HL-60 (cell line): ENCODE data around the gene PPP1CC.
"Not testable (repeated sequence)": the region's sequence is repeated elsewhere in the genome, so short reads cannot be mapped to it uniquely, and the experiment has no call there.

Source experiments
- DNase-seq, 2 experiments: peaks; one replicate each; pipeline ENCODE4 v3.0.0-alpha.2; 2010 to 2020; ENCODE audit warnings: low read depth in 1 of 2, low spot score in 1 of 2
- H3K27ac ChIP-seq: fragments of 250-450 bp; sonication (Bioruptor Pico); replicated peaks from 2 replicates; pipeline ENCODE4 v1.5.1; 2020; ENCODE audit warnings: mild to moderate bottlenecking, moderate library complexity
- H3K27me3 ChIP-seq: fragments of 250-450 bp; sonication (Bioruptor Pico); 2 replicates; pipeline ENCODE4 v1.5.1; 2021; ENCODE audit warnings: mild to moderate bottlenecking, moderate library complexity; ENCODE audit not compliant: insufficient read depth, poor library complexity, severe bottlenecking
- H3K4me3 ChIP-seq: replicated peaks from 2 replicates; pipeline ENCODE4 v1.5.1; 2011; ENCODE audit warnings: mild to moderate bottlenecking, control low read depth, low read length; ENCODE audit not compliant: insufficient read depth
- GABPA ChIP-seq: IDR thresholded peaks from 2 replicates; pipeline ENCODE4 v1.6.1; 2012; ENCODE audit warnings: low read depth
- POLR2AphosphoS5 ChIP-seq: IDR thresholded peaks from 2 replicates; pipeline ENCODE4 v1.6.1; 2012; ENCODE audit warnings: low read depth
- SPI1 ChIP-seq: IDR thresholded peaks from 2 replicates; pipeline ENCODE4 v1.6.1; 2012; ENCODE audit warnings: low read depth, mild to moderate bottlenecking, borderline replicate concordance
- TF ChIP-seq, protein P1 (sequence below): IDR thresholded peaks from 2 replicates; pipeline ENCODE4 v1.6.1; 2012; ENCODE audit warnings: low read depth; ENCODE audit not compliant: insufficient replicate concordance
- TF ChIP-seq, protein P2 (sequence below): IDR thresholded peaks from one replicate; pipeline ENCODE4 v1.5.1; 2011; ENCODE audit warnings: low read length, control low read depth, inconsistent platforms; ENCODE audit not compliant: insufficient read depth

The PPP1CC gene

DNA sequence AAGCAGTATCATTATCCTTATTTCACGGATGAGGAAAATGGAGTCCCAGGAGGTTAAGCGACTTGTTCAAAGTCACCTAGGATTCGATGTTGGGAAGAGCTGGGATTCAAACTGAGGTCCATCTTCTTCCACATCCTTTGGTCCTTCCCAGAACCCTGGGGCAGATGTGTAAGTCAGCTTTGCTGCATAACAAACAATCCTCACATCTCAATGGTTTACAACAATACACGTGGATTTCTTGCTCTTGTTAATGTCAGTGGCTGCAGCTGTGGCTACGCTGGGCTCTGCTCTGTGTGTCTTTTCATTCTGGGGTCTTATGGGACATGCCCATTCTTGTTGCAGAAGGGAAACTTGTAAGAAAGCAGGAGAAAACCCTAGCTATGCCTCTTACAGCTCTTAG is 26.3 kb upstream of the PPP1CC start:
- DNase-seq, result no peak
- Histone ChIP-seq H3K27ac (no peak overlapping the region), H3K4me3 (no peak overlapping the region), H3K27me3 (no peaks in the 10 kb centered on the region)
- TF ChIP-seq, protein P1, sequence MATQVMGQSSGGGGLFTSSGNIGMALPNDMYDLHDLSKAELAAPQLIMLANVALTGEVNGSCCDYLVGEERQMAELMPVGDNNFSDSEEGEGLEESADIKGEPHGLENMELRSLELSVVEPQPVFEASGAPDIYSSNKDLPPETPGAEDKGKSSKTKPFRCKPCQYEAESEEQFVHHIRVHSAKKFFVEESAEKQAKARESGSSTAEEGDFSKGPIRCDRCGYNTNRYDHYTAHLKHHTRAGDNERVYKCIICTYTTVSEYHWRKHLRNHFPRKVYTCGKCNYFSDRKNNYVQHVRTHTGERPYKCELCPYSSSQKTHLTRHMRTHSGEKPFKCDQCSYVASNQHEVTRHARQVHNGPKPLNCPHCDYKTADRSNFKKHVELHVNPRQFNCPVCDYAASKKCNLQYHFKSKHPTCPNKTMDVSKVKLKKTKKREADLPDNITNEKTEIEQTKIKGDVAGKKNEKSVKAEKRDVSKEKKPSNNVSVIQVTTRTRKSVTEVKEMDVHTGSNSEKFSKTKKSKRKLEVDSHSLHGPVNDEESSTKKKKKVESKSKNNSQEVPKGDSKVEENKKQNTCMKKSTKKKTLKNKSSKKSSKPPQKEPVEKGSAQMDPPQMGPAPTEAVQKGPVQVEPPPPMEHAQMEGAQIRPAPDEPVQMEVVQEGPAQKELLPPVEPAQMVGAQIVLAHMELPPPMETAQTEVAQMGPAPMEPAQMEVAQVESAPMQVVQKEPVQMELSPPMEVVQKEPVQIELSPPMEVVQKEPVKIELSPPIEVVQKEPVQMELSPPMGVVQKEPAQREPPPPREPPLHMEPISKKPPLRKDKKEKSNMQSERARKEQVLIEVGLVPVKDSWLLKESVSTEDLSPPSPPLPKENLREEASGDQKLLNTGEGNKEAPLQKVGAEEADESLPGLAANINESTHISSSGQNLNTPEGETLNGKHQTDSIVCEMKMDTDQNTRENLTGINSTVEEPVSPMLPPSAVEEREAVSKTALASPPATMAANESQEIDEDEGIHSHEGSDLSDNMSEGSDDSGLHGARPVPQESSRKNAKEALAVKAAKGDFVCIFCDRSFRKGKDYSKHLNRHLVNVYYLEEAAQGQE, result no peak
- TF ChIP-seq POLR2AphosphoS5, result no peak
- TF ChIP-seq SPI1, result no peak
- no peak for TF ChIP-seq GABPA
- TF ChIP-seq, protein P2, sequence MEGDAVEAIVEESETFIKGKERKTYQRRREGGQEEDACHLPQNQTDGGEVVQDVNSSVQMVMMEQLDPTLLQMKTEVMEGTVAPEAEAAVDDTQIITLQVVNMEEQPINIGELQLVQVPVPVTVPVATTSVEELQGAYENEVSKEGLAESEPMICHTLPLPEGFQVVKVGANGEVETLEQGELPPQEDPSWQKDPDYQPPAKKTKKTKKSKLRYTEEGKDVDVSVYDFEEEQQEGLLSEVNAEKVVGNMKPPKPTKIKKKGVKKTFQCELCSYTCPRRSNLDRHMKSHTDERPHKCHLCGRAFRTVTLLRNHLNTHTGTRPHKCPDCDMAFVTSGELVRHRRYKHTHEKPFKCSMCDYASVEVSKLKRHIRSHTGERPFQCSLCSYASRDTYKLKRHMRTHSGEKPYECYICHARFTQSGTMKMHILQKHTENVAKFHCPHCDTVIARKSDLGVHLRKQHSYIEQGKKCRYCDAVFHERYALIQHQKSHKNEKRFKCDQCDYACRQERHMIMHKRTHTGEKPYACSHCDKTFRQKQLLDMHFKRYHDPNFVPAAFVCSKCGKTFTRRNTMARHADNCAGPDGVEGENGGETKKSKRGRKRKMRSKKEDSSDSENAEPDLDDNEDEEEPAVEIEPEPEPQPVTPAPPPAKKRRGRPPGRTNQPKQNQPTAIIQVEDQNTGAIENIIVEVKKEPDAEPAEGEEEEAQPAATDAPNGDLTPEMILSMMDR, result no peak

DNA sequence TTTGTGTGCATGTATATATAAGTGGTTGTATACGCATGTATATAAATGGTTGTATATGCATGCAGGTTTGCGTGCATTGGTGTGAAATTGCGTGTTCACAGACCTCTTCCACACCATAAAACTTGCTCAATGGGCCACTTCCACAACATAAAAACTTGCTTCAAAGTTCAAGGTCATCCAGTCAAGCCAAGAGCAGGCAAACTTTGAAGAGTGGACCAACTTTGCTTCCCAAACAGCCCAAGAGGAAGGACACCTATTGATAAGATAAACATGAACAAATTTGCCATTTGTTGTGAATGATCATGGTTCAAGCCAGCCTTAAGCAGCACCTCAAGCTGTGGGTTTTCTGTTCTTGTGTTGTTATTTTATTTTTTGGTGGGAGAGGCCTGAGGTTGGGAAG is 25.2 kb upstream of the PPP1CC start:
- TF ChIP-seq POLR2AphosphoS5, result no peak
- TF ChIP-seq SPI1, result no peak
- TF ChIP-seq, protein P1, result no peak
- TF ChIP-seq, protein P2, result no peak
- TF ChIP-seq GABPA, result no peak
- no peak overlapping the region for H3K27ac ChIP-seq
- no peak for DNase-seq
- H3K4me3 ChIP-seq, result no peak overlapping the region
- no peaks in the 10 kb centered on the region for H3K27me3 ChIP-seq

DNA sequence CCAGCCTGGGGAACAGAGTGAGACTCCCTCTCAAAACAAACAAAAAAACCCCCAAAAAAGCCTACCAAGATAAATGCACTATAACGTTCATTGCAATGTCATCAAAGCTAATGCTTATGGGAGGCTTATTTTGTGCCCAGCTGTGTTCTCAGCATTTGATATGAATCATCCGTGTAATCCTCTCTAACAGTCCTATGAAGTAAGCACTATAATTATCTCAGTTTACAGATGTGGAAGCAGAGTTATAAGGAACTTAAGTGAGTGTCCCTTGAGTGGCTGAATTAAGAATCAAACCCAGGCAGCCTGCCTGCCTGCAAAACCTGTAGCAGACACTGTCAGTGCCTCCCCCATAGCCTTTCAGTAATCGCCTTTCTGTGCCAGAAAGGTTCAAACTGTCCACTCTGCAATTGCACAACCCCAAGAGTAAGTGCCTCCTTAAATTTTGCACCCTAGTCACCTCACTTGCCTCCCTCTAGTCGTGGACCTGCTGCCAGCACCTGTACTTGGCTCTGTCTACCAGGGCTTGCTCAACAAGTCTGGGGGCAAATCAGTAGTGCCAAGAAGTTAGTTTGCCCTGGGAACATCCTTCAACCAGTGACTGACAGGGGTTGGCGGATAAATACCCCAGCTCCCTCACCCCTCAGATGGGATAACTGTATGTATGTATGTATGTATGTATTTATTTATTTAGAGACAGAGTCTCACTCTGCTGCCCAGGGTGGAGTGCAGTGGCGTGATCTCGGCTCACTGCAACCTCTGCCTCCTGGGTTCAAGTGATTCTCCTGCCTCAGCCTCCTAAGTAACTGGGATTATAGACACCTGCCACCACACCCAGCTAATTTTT is 23.8 kb upstream of the PPP1CC start:
- Histone ChIP-seq H3K27ac (no peak overlapping the region), H3K4me3 (no peak overlapping the region), H3K27me3 (no peaks in the 10 kb centered on the region)
- DNase-seq, result no peak
- TF ChIP-seq, protein P1, result no peak
- TF ChIP-seq POLR2AphosphoS5, result no peak
- TF ChIP-seq, protein P2, result no peak
- TF ChIP-seq GABPA, result no peak
- no peak for TF ChIP-seq SPI1

DNA sequence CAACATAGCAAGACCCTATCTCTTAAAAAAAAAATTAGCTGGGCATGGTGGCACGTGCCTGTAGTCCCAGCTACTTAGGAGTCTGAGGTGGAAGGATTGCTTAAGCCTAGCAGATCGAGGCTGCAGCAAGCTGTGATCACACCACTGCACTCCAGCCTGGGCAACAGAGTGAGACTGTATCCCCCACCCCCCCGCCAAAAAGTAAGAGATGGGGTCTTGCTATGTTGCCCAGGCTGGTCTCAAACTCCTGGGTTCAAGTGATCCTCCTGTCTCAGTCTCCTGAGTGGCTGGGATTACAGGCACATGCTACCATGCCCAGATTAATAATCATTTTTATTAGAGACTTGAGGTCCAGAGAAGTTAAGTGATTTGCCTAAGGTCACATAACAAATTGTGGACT is 22.9 kb upstream of the PPP1CC start:
- not testable (repeated sequence) for DNase-seq, H3K27me3 ChIP-seq, H3K27ac ChIP-seq, H3K4me3 ChIP-seq
